SK-N-SH (cell line): Measurements from ENCODE around the gene SC5D. TPM values are rescaled to one million over a fixed set of nuclear protein-coding genes. Genes with fewer than 3 reads are reported as not detected.

ENCODE experiments used
- CTCF ChIA-PET: fragments of 300-600, 350-600 bp; formaldehyde crosslinking; extraction: SDS; loops from one replicate; lab custom pipeline; 2021; lab: Yijun Ruan, JAX
- POLR2A ChIA-PET: fragments of 350-600 bp; sonication (Branson Sonifier 250); formaldehyde crosslinking; extraction: SDS; loops from one replicate; lab custom pipeline; 2020; ENCODE audit warnings: antibody characterized with exemption, inconsistent platforms; lab: Yijun Ruan, JAX
- DNase-seq: peaks from one replicate; pipeline ENCODE4 v3.0.0; 2012
- H2AFZ ChIP-seq: fragments of 200-600 bp; sonication (generic); 2 replicates; pipeline ENCODE4 v1.8.1; 2016; ENCODE audit warnings: antibody characterized with exemption, mild to moderate bottlenecking, low read depth
- H3F3A ChIP-seq: fragments of 200-600 bp; sonication (generic); replicated peaks from 2 replicates; pipeline ENCODE3; 2016; ENCODE audit warnings: antibody characterized with exemption, mild to moderate bottlenecking; ENCODE audit not compliant: insufficient read depth
- H3K27ac ChIP-seq, 2 experiments: fragments of 200-500 bp in 1 of 2; fragments of 200-600 bp in 1 of 2; sonication (Bioruptor generic) in 1 of 2; sonication (generic), shearing (Covaris generic) in 1 of 2; 2 replicates each; pipeline versions ENCODE4 v1.5.1 to v1.6.1; 2014 to 2016; ENCODE audit warnings: low read depth in 2 of 2, inconsistent platforms in 1 of 2, low read length in 1 of 2, mild to moderate bottlenecking in 1 of 2, mixed read lengths in 1 of 2
- H3K27me3 ChIP-seq: fragments of 200-600 bp; sonication (generic), shearing (Covaris generic); 2 replicates; pipeline ENCODE4 v1.6.1; 2016; ENCODE audit warnings: mixed run types; ENCODE audit not compliant: insufficient read depth
- H3K36me3 ChIP-seq, 2 experiments: fragments of 200-500 bp in 1 of 2; fragments of 200-600 bp in 1 of 2; sonication (Bioruptor generic) in 1 of 2; sonication (generic) in 1 of 2; replicated peaks in 1 of 2; 2 replicates each; pipeline versions ENCODE3 to v1.5.1; 2014 to 2016; ENCODE audit warnings: low read length in 1 of 2, mild to moderate bottlenecking in 1 of 2; ENCODE audit not compliant: insufficient read depth in 2 of 2, control insufficient read depth in 1 of 2
- H3K4me1 ChIP-seq, 2 experiments: fragments of 200-500 bp in 1 of 2; fragments of 200-600 bp in 1 of 2; sonication (Bioruptor generic) in 1 of 2; sonication (generic), shearing (Covaris generic) in 1 of 2; 2 replicates each; pipeline versions ENCODE4 v1.5.1 to v1.6.1; 2014 to 2016; ENCODE audit warnings: low read depth in 1 of 2, low read length in 1 of 2, mixed run types in 1 of 2; ENCODE audit not compliant: insufficient read depth in 2 of 2, control insufficient read depth in 1 of 2
- H3K4me2 ChIP-seq: fragments of 200-600 bp; sonication (generic), shearing (Covaris generic); 2 replicates; pipeline ENCODE4 v1.6.1; 2017; ENCODE audit warnings: mixed run types
- H3K4me3 ChIP-seq, 2 experiments: fragments of 200-500 bp in 1 of 2; fragments of 200-600 bp in 1 of 2; sonication (Bioruptor generic) in 1 of 2; sonication (generic), shearing (Covaris generic) in 1 of 2; 2 replicates each; pipeline versions ENCODE4 v1.5.1 to v1.8.1; 2014 to 2016; ENCODE audit warnings: low read depth in 2 of 2, inconsistent platforms in 1 of 2, low read length in 1 of 2, mild to moderate bottlenecking in 1 of 2, mixed read lengths in 1 of 2, moderate library complexity in 1 of 2
- H3K79me2 ChIP-seq: fragments of 200-600 bp; sonication (generic); 2 replicates; pipeline ENCODE4 v1.8.1; 2017; ENCODE audit warnings: mild to moderate bottlenecking; ENCODE audit not compliant: insufficient read depth
- H3K9ac ChIP-seq: fragments of 200-600 bp; sonication (generic); 2 replicates; pipeline ENCODE4 v1.6.1; 2017; ENCODE audit warnings: mixed run types
- H3K9me2 ChIP-seq: fragments of 200-600 bp; sonication (generic); 2 replicates; pipeline ENCODE4 v1.6.1; 2017; ENCODE audit warnings: mixed run types
- H3K9me3 ChIP-seq: fragments of 200-600 bp; sonication (generic); 2 replicates; pipeline ENCODE4 v1.6.1; 2017; ENCODE audit warnings: mixed run types, mild to moderate bottlenecking, moderate library complexity
- H4K20me1 ChIP-seq: fragments of 200-600 bp; sonication (generic); 2 replicates; pipeline ENCODE4 v1.6.1; 2017; ENCODE audit warnings: mild to moderate bottlenecking, mixed run types; ENCODE audit not compliant: insufficient read depth
- CHD2 ChIP-seq: fragments of 150-350 bp; IDR thresholded peaks from 2 replicates; pipeline ENCODE4 v1.6.1; 2018; ENCODE audit warnings: low read length; ENCODE audit not compliant: partially characterized antibody
- ELF1 ChIP-seq: IDR thresholded peaks from 2 replicates; pipeline ENCODE4 v1.4.0; 2012
- EP300 ChIP-seq, 2 experiments: IDR thresholded peaks; 2 replicates each; pipeline versions ENCODE4 v1.4.0 to v1.6.1; 2012; ENCODE audit warnings: borderline replicate concordance in 1 of 2, low read depth in 1 of 2, low read length in 1 of 2
- EZH2phosphoT487 ChIP-seq: fragments of 200-600 bp; sonication (generic); IDR thresholded peaks from 2 replicates; pipeline ENCODE4 v1.6.1; 2017; ENCODE audit warnings: low read depth, mixed run types, mild to moderate bottlenecking, antibody characterized with exemption, moderate library complexity, borderline replicate concordance
- FOXJ3 ChIP-seq: sonication (generic); formaldehyde crosslinking; IDR thresholded peaks from 2 replicates; pipeline ENCODE4 v1.5.1; 2020; ENCODE audit warnings: mild to moderate bottlenecking, missing genetic modification reagents
- GABPA ChIP-seq: IDR thresholded peaks from 2 replicates; pipeline ENCODE4 v1.4.0; 2012; ENCODE audit warnings: low read depth, mild to moderate bottlenecking
- GATA2 ChIP-seq: sonication (generic); formaldehyde crosslinking; IDR thresholded peaks from 2 replicates; pipeline ENCODE4 v1.5.0; 2020; ENCODE audit warnings: mild to moderate bottlenecking, missing genetic modification reagents
- MEF2A ChIP-seq: IDR thresholded peaks from 2 replicates; pipeline ENCODE4 v1.4.0; 2012; ENCODE audit warnings: low read depth, borderline replicate concordance
- MXI1 ChIP-seq: IDR thresholded peaks from 2 replicates; pipeline ENCODE4 v1.6.1; 2012; ENCODE audit warnings: mild to moderate bottlenecking, low read depth, low read length, improper control_type of control experiment
- NFIC ChIP-seq: IDR thresholded peaks from 2 replicates; pipeline ENCODE4 v1.4.0; 2012; ENCODE audit warnings: borderline replicate concordance
- RFX5 ChIP-seq: IDR thresholded peaks from 2 replicates; pipeline ENCODE4 v1.6.1; 2012; ENCODE audit warnings: mild to moderate bottlenecking, improper control_type of control experiment, low read length
- RXRA ChIP-seq: IDR thresholded peaks from 2 replicates; pipeline ENCODE4 v1.4.0; 2012; ENCODE audit warnings: low read depth, mild to moderate bottlenecking, borderline replicate concordance
- TAF1 ChIP-seq: IDR thresholded peaks from 2 replicates; pipeline ENCODE4 v1.6.1; 2012; ENCODE audit warnings: low read depth, mild to moderate bottlenecking, low read length, moderate library complexity, borderline replicate concordance
- TEAD4 ChIP-seq: IDR thresholded peaks from 2 replicates; pipeline ENCODE4 v1.4.0; 2012; ENCODE audit warnings: mild to moderate bottlenecking, borderline replicate concordance; ENCODE audit not compliant: insufficient read depth
- YY1 ChIP-seq: IDR thresholded peaks from 2 replicates; pipeline ENCODE4 v1.4.0; 2012; ENCODE audit warnings: low read depth, mild to moderate bottlenecking
- WGBS: methylation state at CpG from one replicate; pipeline ENCODE4 v1.1.6; 2017; ENCODE audit warnings: low lambda C conversion rate; 5-methylcytosine and 5-hydroxymethylcytosine counted together
- polyA plus RNA-seq, 3 experiments: library from polyadenylated mRNA; depleted of rRNA; stranded (reverse); fragments of >200 nt; gene quantifications; 2 replicates each; pipeline ENCODE4 v1.2.3, GENCODE V29; 2012
- TF ChIP-seq, protein P1 (sequence below): IDR thresholded peaks from 2 replicates; pipeline ENCODE4 v1.4.0; 2012; ENCODE audit warnings: low read depth, borderline replicate concordance
- TF ChIP-seq, protein P2 (sequence below): fragments of 200-600 bp; sonication (generic); IDR thresholded peaks from 2 replicates; pipeline ENCODE4 v1.6.1; 2017; ENCODE audit warnings: antibody characterized with exemption, mild to moderate bottlenecking, moderate library complexity
- TF ChIP-seq, protein P3 (sequence below): IDR thresholded peaks from 2 replicates; pipeline ENCODE4 v1.4.0; 2012; ENCODE audit warnings: low read depth, borderline replicate concordance

Gene SC5D
- polyA plus RNA-seq, 1 of the 3 experiments (the other 2 are of a cell fraction), result 8.9 TPM

DNA sequence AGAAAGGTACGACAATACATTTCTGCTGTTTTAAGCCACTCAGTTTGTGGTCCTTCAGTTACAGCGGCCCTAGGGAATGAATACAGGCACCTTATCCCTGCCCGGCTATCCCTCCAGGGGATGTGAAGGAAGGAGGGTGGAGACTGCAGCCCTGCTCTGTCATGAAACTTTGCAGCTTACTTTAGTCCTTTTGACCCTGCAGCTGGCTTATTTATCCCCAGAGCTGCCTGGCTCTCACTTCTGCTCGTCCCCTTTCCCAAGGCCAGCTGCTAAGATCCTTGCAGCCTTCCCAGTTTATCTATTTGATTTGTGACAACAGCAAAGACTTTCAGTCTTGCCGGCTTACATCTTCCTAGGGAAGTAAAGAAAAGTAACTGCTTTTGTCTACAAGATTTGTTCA, 55.2 kb downstream of the SC5D start:
- peak; percentile 29 for DNase-seq
- Histone ChIP-seq H3K4me1 (peaks cover 0 to 24% of the 10 kb centered on the region in 2 experiments; a peak in 2 of 4 replicates), H3K4me2 (no peak overlapping the region), H3K27me3 (peaks cover 12% of the 10 kb centered on the region), H3K27ac (no peak overlapping the region), H3K9ac (no peak overlapping the region), H3K9me2 (no peaks in the 10 kb centered on the region), H3F3A (no peaks in the 10 kb centered on the region), H3K79me2 (no peaks in the 10 kb centered on the region), H3K4me3 (no peak overlapping the region), H4K20me1 (no peaks in the 10 kb centered on the region), H3K36me3 (no peaks in the 10 kb centered on the region), H2AFZ (no peak overlapping the region), H3K9me3 (no peaks in the 10 kb centered on the region)
- TF ChIP-seq ELF1, result no peak
- ChIA-PET POLR2A (no interaction called here), CTCF (interaction anchor here (1.3 kb wide), 1 partner anchor 28 kb away, joined by 5 read pairs; no protein-coding TSS in a partner anchor)
- WGBS, result 34% methylated on average over 5 of the region's 5 CpGs

DNA sequence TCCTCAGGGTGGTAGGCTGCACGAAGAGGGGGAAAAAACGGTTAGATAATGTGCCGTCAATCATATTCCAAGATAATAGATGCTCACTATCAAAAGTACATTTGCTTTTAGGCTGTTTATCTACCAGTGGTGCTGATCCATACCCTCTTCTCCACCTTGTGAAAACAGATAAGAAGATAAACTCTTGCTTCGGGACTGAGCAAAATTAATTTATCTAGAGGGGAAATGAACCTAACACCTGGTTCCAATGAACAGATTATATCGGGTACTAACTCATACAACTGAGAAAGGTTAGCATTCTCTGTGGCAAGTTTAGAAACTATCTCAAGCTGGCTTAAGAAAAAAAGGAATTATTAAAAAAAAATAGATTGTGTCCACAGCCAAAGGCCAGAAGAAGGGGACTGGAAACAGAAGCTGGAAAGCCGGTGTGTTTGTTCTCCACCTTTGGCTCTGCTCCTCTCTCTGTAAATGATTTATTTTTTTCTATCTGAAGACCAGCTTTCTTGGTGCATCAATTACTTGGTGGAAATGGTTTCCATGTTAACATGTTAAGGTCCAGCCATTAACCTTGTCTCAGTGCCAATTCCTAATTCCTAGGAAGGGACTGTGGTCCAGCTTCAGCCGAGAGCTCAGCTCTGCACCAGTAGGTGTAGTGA, 55.8 kb downstream of the SC5D start:
- WGBS, result 22% methylated on average over 7 of the region's 7 CpGs

DNA sequence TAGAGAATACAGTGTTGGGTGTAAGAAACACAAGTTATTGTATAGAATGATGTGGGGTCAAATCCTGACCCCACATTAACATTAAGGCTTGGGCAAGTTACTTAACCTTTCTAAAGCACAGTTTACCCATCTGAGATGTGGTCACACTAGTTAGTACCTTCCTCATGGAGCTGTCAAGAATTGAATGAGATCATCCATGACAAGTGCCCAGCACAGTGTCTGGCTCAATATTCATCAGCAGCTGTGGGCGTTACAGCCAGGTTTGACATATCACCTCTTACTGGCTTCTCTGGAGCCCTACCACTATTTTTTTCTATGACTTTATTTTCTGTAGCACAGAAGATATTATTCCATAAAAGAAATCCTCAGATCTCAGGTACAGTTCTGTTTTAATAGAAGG, 57.2 kb downstream of the SC5D start:
- Histone ChIP-seq H3F3A (no peaks in the 10 kb centered on the region), H3K9ac (no peak overlapping the region), H3K4me2 (no peak overlapping the region), H2AFZ (no peak overlapping the region), H3K9me3 (no peaks in the 10 kb centered on the region), H3K79me2 (no peaks in the 10 kb centered on the region), H3K9me2 (no peaks in the 10 kb centered on the region), H3K4me1 (peaks cover 0 to 24% of the 10 kb centered on the region in 2 experiments; a peak in 2 of 4 replicates), H4K20me1 (no peaks in the 10 kb centered on the region), H3K27ac (no peak overlapping the region), H3K4me3 (no peak overlapping the region), H3K27me3 (peaks cover 12% of the 10 kb centered on the region), H3K36me3 (no peaks in the 10 kb centered on the region)
- 62% methylated on average over 1 of the region's 1 CpG for WGBS
- ChIA-PET POLR2A (no interaction called here), CTCF (interaction anchor here (0.9 to 1.7 kb wide), 2 partner anchors 9 to 241 kb away, joined by 3 to 8 read pairs; no protein-coding TSS in a partner anchor)
- no peak for DNase-seq
- TF ChIP-seq TEAD4, result no peak
- TF ChIP-seq NFIC, result no peak
- no peak for TF ChIP-seq CHD2
- TF ChIP-seq FOXJ3 (CRISPR knock-in tag), result no peak
- TF ChIP-seq EZH2phosphoT487, result no peak
- no peak for TF ChIP-seq EP300 (IDR thresholded peaks at IDR 0.05; ENCODE audit: borderline replicate concordance in 1 of 2, low read depth in 1 of 2, low read length in 1 of 2)
- no peak for TF ChIP-seq YY1
- TF ChIP-seq, protein P1, sequence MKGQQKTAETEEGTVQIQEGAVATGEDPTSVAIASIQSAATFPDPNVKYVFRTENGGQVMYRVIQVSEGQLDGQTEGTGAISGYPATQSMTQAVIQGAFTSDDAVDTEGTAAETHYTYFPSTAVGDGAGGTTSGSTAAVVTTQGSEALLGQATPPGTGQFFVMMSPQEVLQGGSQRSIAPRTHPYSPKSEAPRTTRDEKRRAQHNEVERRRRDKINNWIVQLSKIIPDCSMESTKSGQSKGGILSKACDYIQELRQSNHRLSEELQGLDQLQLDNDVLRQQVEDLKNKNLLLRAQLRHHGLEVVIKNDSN, result no peak
- TF ChIP-seq MEF2A, result no peak
- TF ChIP-seq RXRA, result no peak
- no peak for TF ChIP-seq RFX5
- TF ChIP-seq, protein P2, sequence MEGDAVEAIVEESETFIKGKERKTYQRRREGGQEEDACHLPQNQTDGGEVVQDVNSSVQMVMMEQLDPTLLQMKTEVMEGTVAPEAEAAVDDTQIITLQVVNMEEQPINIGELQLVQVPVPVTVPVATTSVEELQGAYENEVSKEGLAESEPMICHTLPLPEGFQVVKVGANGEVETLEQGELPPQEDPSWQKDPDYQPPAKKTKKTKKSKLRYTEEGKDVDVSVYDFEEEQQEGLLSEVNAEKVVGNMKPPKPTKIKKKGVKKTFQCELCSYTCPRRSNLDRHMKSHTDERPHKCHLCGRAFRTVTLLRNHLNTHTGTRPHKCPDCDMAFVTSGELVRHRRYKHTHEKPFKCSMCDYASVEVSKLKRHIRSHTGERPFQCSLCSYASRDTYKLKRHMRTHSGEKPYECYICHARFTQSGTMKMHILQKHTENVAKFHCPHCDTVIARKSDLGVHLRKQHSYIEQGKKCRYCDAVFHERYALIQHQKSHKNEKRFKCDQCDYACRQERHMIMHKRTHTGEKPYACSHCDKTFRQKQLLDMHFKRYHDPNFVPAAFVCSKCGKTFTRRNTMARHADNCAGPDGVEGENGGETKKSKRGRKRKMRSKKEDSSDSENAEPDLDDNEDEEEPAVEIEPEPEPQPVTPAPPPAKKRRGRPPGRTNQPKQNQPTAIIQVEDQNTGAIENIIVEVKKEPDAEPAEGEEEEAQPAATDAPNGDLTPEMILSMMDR, result no peak
- TF ChIP-seq, protein P3, sequence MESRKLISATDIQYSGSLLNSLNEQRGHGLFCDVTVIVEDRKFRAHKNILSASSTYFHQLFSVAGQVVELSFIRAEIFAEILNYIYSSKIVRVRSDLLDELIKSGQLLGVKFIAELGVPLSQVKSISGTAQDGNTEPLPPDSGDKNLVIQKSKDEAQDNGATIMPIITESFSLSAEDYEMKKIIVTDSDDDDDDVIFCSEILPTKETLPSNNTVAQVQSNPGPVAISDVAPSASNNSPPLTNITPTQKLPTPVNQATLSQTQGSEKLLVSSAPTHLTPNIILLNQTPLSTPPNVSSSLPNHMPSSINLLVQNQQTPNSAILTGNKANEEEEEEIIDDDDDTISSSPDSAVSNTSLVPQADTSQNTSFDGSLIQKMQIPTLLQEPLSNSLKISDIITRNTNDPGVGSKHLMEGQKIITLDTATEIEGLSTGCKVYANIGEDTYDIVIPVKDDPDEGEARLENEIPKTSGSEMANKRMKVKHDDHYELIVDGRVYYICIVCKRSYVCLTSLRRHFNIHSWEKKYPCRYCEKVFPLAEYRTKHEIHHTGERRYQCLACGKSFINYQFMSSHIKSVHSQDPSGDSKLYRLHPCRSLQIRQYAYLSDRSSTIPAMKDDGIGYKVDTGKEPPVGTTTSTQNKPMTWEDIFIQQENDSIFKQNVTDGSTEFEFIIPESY, result no peak

More for the DNA sequence above, 55.8 kb downstream of the SC5D start:
- Histone ChIP-seq H3K4me1 (peaks cover 0 to 24% of the 10 kb centered on the region in 2 experiments; a peak in 2 of 4 replicates), H3K36me3 (no peaks in the 10 kb centered on the region), H3K4me3 (no peak overlapping the region), H3K79me2 (no peaks in the 10 kb centered on the region), H2AFZ (no peak overlapping the region), H4K20me1 (no peaks in the 10 kb centered on the region), H3K27me3 (peaks cover 12% of the 10 kb centered on the region), H3K27ac (no peak overlapping the region), H3F3A (no peaks in the 10 kb centered on the region), H3K9me3 (no peaks in the 10 kb centered on the region), H3K4me2 (no peak overlapping the region), H3K9ac (no peak overlapping the region), H3K9me2 (no peaks in the 10 kb centered on the region)
- TF ChIP-seq MXI1, result no peak
- no peak for TF ChIP-seq GABPA
- TF ChIP-seq EP300 (IDR thresholded peaks at IDR 0.05; ENCODE audit: borderline replicate concordance in 1 of 2, low read depth in 1 of 2, low read length in 1 of 2), result peak in 1 of 2 experiments; percentile 57; a peak in 1 of 4 replicates
- TF ChIP-seq GATA2 (CRISPR knock-in tag), result peak; percentile 78
- no peak for TF ChIP-seq TAF1
- DNase-seq, result no peak
- CTCF ChIA-PET, result interaction anchor here (1.3 kb wide), 1 partner anchor 28 kb away, joined by 5 read pairs; no protein-coding TSS in a partner anchor
- POLR2A ChIA-PET, result no interaction called here
